AG20443 (cell line): ENCODE data around the gene DUSP15.
"Not testable (repeated sequence)": the region's sequence is repeated elsewhere in the genome, so short reads cannot be mapped to it uniquely, and the experiment has no call there.

ENCODE experiments used
- DNase-seq: peaks from one replicate; pipeline ENCODE4 v3.0.0; 2012; ENCODE audit warnings: low spot score, mixed read lengths

Gene DUSP15

GRCh38 chr20:31869942-31870725, at the start of gene DUSP15, which contains the start of gene TTLL9:
DUSP15 (minus strand) TSS chr20:31870527; CDS start chr20:31870337, 190 bp downstream.
TTLL9 (plus strand) TSS chr20:31870634; CDS start chr20:31871127, 493 bp downstream.
- peak; percentile 63 for DNase-seq

- DNase-seq, result no peak
Observed at GRCh38 chr20:31919410-31920155, 49.3 kb upstream of the DUSP15 start.

GRCh38 chr20:31918466-31919105, 48.3 kb upstream of the DUSP15 start:
- DNase-seq, result no peak

GRCh38 chr20:31917962-31918412, 47.7 kb upstream of the DUSP15 start:
- not testable (repeated sequence) for DNase-seq

- DNase-seq, result no peak
Observed at GRCh38 chr20:31916708-31917107, 46.4 kb upstream of the DUSP15 start.

- no peak for DNase-seq
Observed at GRCh38 chr20:31915491-31916280, 45.4 kb upstream of the DUSP15 start.

GRCh38 chr20:31914170-31914569, 43.8 kb upstream of the DUSP15 start:
- no peak for DNase-seq

- no peak for DNase-seq
Observed at GRCh38 chr20:31913431-31914157, 43.3 kb upstream of the DUSP15 start.

- DNase-seq, result no peak
Observed at GRCh38 chr20:31910071-31910803, 39.9 kb upstream of the DUSP15 start.

- DNase-seq, result no peak
Observed at GRCh38 chr20:31909253-31910070, 39.1 kb upstream of the DUSP15 start.

GRCh38 chr20:31908424-31908823, 38.1 kb upstream of the DUSP15 start:
- no peak for DNase-seq

GRCh38 chr20:31908016-31908415, 37.7 kb upstream of the DUSP15 start:
- no peak for DNase-seq

GRCh38 chr20:31907046-31907445, 36.7 kb upstream of the DUSP15 start:
- no peak for DNase-seq

GRCh38 chr20:31906001-31906400, 35.7 kb upstream of the DUSP15 start:
- no peak for DNase-seq

- no peak for DNase-seq
Observed at GRCh38 chr20:31903627-31904386, 33.5 kb upstream of the DUSP15 start.

- DNase-seq, result no peak
Observed at GRCh38 chr20:31901615-31902014, 31.3 kb upstream of the DUSP15 start.

GRCh38 chr20:31897541-31897940, 27.2 kb upstream of the DUSP15 start:
- no peak for DNase-seq

GRCh38 chr20:31896049-31896448, 25.7 kb upstream of the DUSP15 start:
- no peak for DNase-seq
